Caco-2 (cell line): ENCODE data around the gene EFCAB14. TPM values are rescaled to one million over a fixed set of nuclear protein-coding genes. Genes with fewer than 3 reads are reported as not detected.

Experiments used
- BruUV-seq: library from RNA; stranded (reverse); fragments of 400-500 nt; replicated peaks from 2 replicates; lab custom pipeline; 2021; lab: Mats Ljungman, UMichigan
- CTCF ChIA-PET: fragments of 300-600 bp; sonication (Branson Sonifier 250); formaldehyde crosslinking; loops from one replicate; lab custom pipeline; 2022; ENCODE audit warnings: antibody characterized with exemption; lab: Charles Lee
- POLR2A ChIA-PET: fragments of 300-600 bp; sonication (Branson Sonifier 250); formaldehyde crosslinking; loops from one replicate; lab custom pipeline; 2022; ENCODE audit warnings: antibody characterized with exemption; lab: Charles Lee
- DNase-seq, 2 experiments: peaks; one replicate each; pipeline versions ENCODE4 v3.0.0 to v3.0.0-alpha.2; 2020 to 2022
- H3K27me3 ChIP-seq: replicated peaks from 2 replicates; pipeline ENCODE4 v1.6.0; 2011; ENCODE audit warnings: low read length; ENCODE audit not compliant: control insufficient read depth, insufficient read depth
- H3K36me3 ChIP-seq: 2 replicates; pipeline ENCODE4 v1.5.1; 2011; ENCODE audit warnings: low read length; ENCODE audit not compliant: control insufficient read depth, insufficient read depth
- H3K4me1 ChIP-seq: fragments of 250-450 bp; sonication (Bioruptor Pico); 2 replicates; pipeline ENCODE4 v1.5.1; 2020; ENCODE audit warnings: mild to moderate bottlenecking
- H3K4me3 ChIP-seq: 2 replicates; pipeline ENCODE4 v1.5.1; 2011; ENCODE audit warnings: low read depth, mild to moderate bottlenecking, control low read depth, low read length
- H3K9me3 ChIP-seq: fragments of 250-450 bp; sonication (Bioruptor Pico); 2 replicates; pipeline ENCODE4 v1.5.1; 2020; ENCODE audit warnings: mild to moderate bottlenecking, moderate library complexity
- H3K27ac Mint-ChIP-seq: one replicate; pipeline ENCODE4 v1.8.0; 2022; ENCODE audit warnings: mixed read lengths; ENCODE audit not compliant: unreplicated experiment
- H3K27me3 Mint-ChIP-seq: one replicate; pipeline ENCODE4 v1.8.0; 2022; ENCODE audit warnings: mixed read lengths; ENCODE audit not compliant: insufficient read depth, unreplicated experiment
- H3K36me3 Mint-ChIP-seq: one replicate; pipeline ENCODE4 v1.8.0; 2022; ENCODE audit warnings: mild to moderate bottlenecking, mixed read lengths; ENCODE audit not compliant: insufficient read depth, unreplicated experiment
- H3K4me1 Mint-ChIP-seq: one replicate; pipeline ENCODE4 v1.8.0; 2022; ENCODE audit warnings: low read depth, mixed read lengths; ENCODE audit not compliant: unreplicated experiment
- H3K4me3 Mint-ChIP-seq: one replicate; pipeline ENCODE4 v1.8.0; 2022; ENCODE audit warnings: mild to moderate bottlenecking, moderate library complexity, mixed read lengths; ENCODE audit not compliant: unreplicated experiment
- H3K9me3 Mint-ChIP-seq: one replicate; pipeline ENCODE4 v1.8.0; 2022; ENCODE audit warnings: mixed read lengths; ENCODE audit not compliant: unreplicated experiment
- CTCF ChIP-seq, 2 experiments: fragments of 200-600 bp in 1 of 2; IDR thresholded peaks; 1 replicate in 1 of 2; 2 replicates in 1 of 2; pipeline versions ENCODE4 v1.5.1 to v1.8.0; 2011 to 2022; ENCODE audit warnings: antibody characterized with exemption in 1 of 2, control low read depth in 1 of 2, inconsistent platforms in 1 of 2, low read depth in 1 of 2, low read length in 1 of 2, mild to moderate bottlenecking in 1 of 2, moderate library complexity in 1 of 2; ENCODE audit not compliant: insufficient read depth in 1 of 2, severe bottlenecking in 1 of 2, unreplicated experiment in 1 of 2
- intact Hi-C: fragments of 100-400 bp; cut with micrococcal nuclease; formaldehyde crosslinking; loops from one replicate; pipeline ENCODE4 v1.10.0; 2022; ENCODE audit not compliant: unreplicated experiment
- total RNA-seq: library from RNA; stranded (reverse); gene quantifications from 2 replicates; pipeline ENCODE4 v1.2.3, GENCODE V29; 2022

Gene EFCAB14
- total RNA-seq, 1 experiment from 2014 or later, result 60.3 TPM

- ChIA-PET POLR2A (no interaction called here), CTCF (no interaction called here)
- Mint-ChIP-seq H3K36me3 (peaks cover 6% of the 10 kb centered on the region), H3K9me3 (no peaks in the 10 kb centered on the region), H3K27ac (no peak overlapping the region), H3K4me1 (peaks cover 10% of the 10 kb centered on the region), H3K27me3 (no peaks in the 10 kb centered on the region), H3K4me3 (no peak overlapping the region)
- Histone ChIP-seq H3K4me3 (no peak overlapping the region), H3K27me3 (no peaks in the 10 kb centered on the region), H3K9me3 (no peaks in the 10 kb centered on the region), H3K36me3 (no peaks in the 10 kb centered on the region), H3K4me1 (no peaks in the 10 kb centered on the region; the same call in 1 of the 2 replicates)
- no peak for TF ChIP-seq CTCF (IDR thresholded peaks at IDR 0.05; ENCODE audit: insufficient read depth in 1 of 2, low read depth in 1 of 2, low read length in 1 of 2, severe bottlenecking in 1 of 2, unreplicated experiment in 1 of 2)
- intact Hi-C loops, result no loop called here
- BruUV-seq, result no TSS peak
- DNase-seq, result no peak
These were observed 75.5 kb downstream of the EFCAB14 start for GRCh38 chr1:46643368-46643775.

GRCh38 chr1:46642115-46642680 is 76.7 kb downstream of the EFCAB14 start:
- no TSS peak for BruUV-seq
- Histone ChIP-seq H3K4me3 (no peak overlapping the region), H3K27me3 (no peaks in the 10 kb centered on the region), H3K4me1 (no peaks in the 10 kb centered on the region; the same call in 1 of the 2 replicates), H3K36me3 (no peaks in the 10 kb centered on the region), H3K9me3 (no peaks in the 10 kb centered on the region)
- ChIA-PET CTCF (no interaction called here), POLR2A (no interaction called here)
- Mint-ChIP-seq H3K4me3 (no peak overlapping the region), H3K27ac (no peak overlapping the region), H3K9me3 (no peaks in the 10 kb centered on the region), H3K4me1 (peaks cover 10% of the 10 kb centered on the region), H3K36me3 (peaks cover 6% of the 10 kb centered on the region), H3K27me3 (no peaks in the 10 kb centered on the region)
- intact Hi-C loops, result no loop called here
- no peak for TF ChIP-seq CTCF (IDR thresholded peaks at IDR 0.05; ENCODE audit: insufficient read depth in 1 of 2, low read depth in 1 of 2, low read length in 1 of 2, severe bottlenecking in 1 of 2, unreplicated experiment in 1 of 2)
- DNase-seq, result no peak

- no peak for TF ChIP-seq CTCF (IDR thresholded peaks at IDR 0.05; ENCODE audit: insufficient read depth in 1 of 2, low read depth in 1 of 2, low read length in 1 of 2, severe bottlenecking in 1 of 2, unreplicated experiment in 1 of 2)
- no peak for DNase-seq
- Mint-ChIP-seq H3K27ac (no peak overlapping the region), H3K9me3 (no peaks in the 10 kb centered on the region), H3K4me1 (peaks cover 10% of the 10 kb centered on the region), H3K36me3 (peaks cover 6% of the 10 kb centered on the region), H3K4me3 (no peak overlapping the region), H3K27me3 (no peaks in the 10 kb centered on the region)
- H3K27me3 ChIP-seq, result no peaks in the 10 kb centered on the region
- no peaks in the 10 kb centered on the region; the same call in 1 of the 2 replicates for H3K4me1 ChIP-seq
- no peak overlapping the region for H3K4me3 ChIP-seq
- H3K36me3 ChIP-seq, result no peaks in the 10 kb centered on the region
- POLR2A ChIA-PET, result interaction anchor here (0.6 kb wide), 1 partner anchor 33 kb away, joined by 3 read pairs; no protein-coding TSS in a partner anchor
- intact Hi-C loops, result no loop called here
- BruUV-seq, result no TSS peak
- CTCF ChIA-PET, result no interaction called here
- H3K9me3 ChIP-seq, result no peaks in the 10 kb centered on the region
These were observed 79.4 kb downstream of the EFCAB14 start for GRCh38 chr1:46639547-46639946.
